SU-DHL-6 (cell line): ENCODE data around the gene C1QC.
A peak's percentile ranks its signal among the peaks of the same experiment; 100 is the strongest.

ENCODE experiments used
- EZH2phosphoT487 ChIP-seq: fragments of 200-600 bp; sonication (generic), shearing (Covaris generic); conservative IDR thresholded peaks from 2 replicates; pipeline ENCODE4 v1.6.1; 2018; ENCODE audit warnings: mild to moderate bottlenecking, antibody characterized with exemption, low read length, moderate library complexity, mixed read lengths
- TF ChIP-seq, protein P1 (sequence below): fragments of 200-600 bp; sonication (generic); IDR thresholded peaks from one replicate; pipeline ENCODE4 v1.5.1; 2017; ENCODE audit warnings: antibody characterized with exemption, mild to moderate bottlenecking, low read length, moderate library complexity; ENCODE audit not compliant: insufficient read depth, poor library complexity, severe bottlenecking

DNA sequence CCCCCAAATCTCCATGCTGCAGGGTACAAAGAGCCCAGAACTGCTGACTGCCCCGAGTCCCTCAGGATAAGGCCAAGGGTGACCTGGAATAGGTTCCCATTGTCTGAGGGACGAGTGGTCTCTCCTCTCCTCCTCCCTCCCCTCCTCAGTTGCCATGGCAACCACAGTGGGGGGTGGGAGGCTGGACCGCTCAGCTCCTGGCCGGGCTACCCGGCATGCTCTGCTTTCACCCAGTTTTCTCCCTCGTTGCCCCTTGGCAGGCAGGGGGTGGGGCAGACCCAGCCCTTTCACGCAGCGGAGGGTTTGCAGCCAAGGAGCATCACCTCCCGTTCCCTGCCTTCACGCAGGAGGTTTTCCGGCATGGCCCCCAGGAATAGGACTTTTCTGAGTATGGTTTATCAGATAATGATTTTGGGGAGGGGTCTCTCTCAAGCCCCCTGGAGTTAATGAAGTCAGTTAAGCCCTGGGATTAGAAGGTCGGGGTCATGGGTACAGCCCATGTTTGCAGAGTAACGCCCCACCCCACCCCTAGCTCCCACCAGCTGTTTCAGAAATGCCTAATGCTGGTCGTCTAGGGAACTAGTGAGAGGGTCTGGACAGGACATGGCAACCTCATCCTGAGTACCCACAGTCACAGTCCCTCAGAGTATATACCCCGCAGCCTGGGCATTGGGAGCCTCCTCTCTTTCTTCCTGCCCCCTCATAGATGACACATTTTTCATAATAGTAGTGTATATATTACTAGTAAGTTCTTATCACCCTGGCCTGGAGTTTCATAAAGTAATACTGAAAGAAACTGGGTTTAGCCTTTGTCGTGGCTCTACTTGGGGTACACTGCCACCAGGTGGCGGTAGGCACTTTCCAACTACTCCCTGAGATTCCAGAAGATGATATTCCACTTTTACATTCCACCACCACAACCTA is 30.3 kb downstream of the C1QC start:
- TF ChIP-seq, protein P1, sequence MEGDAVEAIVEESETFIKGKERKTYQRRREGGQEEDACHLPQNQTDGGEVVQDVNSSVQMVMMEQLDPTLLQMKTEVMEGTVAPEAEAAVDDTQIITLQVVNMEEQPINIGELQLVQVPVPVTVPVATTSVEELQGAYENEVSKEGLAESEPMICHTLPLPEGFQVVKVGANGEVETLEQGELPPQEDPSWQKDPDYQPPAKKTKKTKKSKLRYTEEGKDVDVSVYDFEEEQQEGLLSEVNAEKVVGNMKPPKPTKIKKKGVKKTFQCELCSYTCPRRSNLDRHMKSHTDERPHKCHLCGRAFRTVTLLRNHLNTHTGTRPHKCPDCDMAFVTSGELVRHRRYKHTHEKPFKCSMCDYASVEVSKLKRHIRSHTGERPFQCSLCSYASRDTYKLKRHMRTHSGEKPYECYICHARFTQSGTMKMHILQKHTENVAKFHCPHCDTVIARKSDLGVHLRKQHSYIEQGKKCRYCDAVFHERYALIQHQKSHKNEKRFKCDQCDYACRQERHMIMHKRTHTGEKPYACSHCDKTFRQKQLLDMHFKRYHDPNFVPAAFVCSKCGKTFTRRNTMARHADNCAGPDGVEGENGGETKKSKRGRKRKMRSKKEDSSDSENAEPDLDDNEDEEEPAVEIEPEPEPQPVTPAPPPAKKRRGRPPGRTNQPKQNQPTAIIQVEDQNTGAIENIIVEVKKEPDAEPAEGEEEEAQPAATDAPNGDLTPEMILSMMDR = peak; percentile 70
- TF ChIP-seq EZH2phosphoT487 = no peak
